D721Med (cell line): Measurements from ENCODE around the gene SLCO2A1.

ENCODE experiments used
- DNase-seq: peaks from one replicate; pipeline ENCODE4 v3.0.0; 2011; ENCODE audit warnings: low spot score; ENCODE audit not compliant: insufficient read length
- FAIRE-seq: peaks from 2 replicates; lab custom pipeline; 2011; peaks lifted over from hg19 to GRCh38; lab: Jason Lieb, UNC
- CTCF ChIP-seq: IDR thresholded peaks from 2 replicates; pipeline ENCODE4 v1.5.1; 2012; ENCODE audit warnings: mild to moderate bottlenecking, control low read depth; ENCODE audit not compliant: insufficient read depth; ENCODE audit errors: missing control alignments

SLCO2A1 gene

GRCh38 chr3:133892541-133893231 lies 137.0 kb downstream of the SLCO2A1 start:
- FAIRE-seq = no peak
- DNase-seq = no peak
- TF ChIP-seq CTCF = no peak

- FAIRE-seq (no peak), DNase-seq (no peak)
- TF ChIP-seq CTCF = no peak
These were observed 137.9 kb downstream of the SLCO2A1 start for GRCh38 chr3:133891662-133892378.

- DNase-seq (no peak), FAIRE-seq (no peak)
- TF ChIP-seq CTCF = no peak
These were observed 138.6 kb downstream of the SLCO2A1 start for GRCh38 chr3:133890972-133891644.

GRCh38 chr3:133890037-133890436 lies 139.7 kb downstream of the SLCO2A1 start:
- DNase-seq (no peak), FAIRE-seq (no peak)
- TF ChIP-seq CTCF = no peak

- FAIRE-seq = no peak
- no peak for DNase-seq
- TF ChIP-seq CTCF = no peak
These were observed 140.9 kb downstream of the SLCO2A1 start for GRCh38 chr3:133888726-133889340.

- FAIRE-seq = no peak
- TF ChIP-seq CTCF = no peak
- no peak for DNase-seq
These were observed 141.7 kb downstream of the SLCO2A1 start for GRCh38 chr3:133887803-133888703.
